HG02973 (cell line): ENCODE results near the gene PILRA.

ENCODE experiments used
- ATAC-seq: cut with Tn5 transposase; IDR thresholded peaks from one replicate; pipeline ENCODE4 v1.9.1; 2021; ENCODE audit warnings: moderate library complexity; ENCODE audit not compliant: unreplicated experiment

PILRA gene

DNA sequence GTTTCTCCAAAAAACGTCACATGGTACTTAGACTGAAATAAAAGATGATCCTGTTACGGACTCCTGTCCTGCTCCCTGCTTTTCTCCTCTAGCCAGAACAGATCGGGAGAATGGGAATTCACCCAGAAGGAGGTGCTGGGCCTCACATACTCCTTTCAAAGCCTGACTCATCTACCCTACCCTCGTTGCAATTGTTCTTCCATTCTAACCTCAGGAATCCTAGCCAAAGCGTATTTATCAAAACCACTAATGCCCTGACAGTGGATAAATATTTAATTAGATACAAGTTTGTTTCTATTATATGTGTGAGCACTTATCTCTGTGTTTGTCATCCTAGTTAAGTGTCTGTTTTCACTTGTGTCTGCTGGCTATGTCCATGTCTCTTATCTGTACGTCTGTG lies 33.5 kb downstream of the PILRA start:
- ATAC-seq: no peak

DNA sequence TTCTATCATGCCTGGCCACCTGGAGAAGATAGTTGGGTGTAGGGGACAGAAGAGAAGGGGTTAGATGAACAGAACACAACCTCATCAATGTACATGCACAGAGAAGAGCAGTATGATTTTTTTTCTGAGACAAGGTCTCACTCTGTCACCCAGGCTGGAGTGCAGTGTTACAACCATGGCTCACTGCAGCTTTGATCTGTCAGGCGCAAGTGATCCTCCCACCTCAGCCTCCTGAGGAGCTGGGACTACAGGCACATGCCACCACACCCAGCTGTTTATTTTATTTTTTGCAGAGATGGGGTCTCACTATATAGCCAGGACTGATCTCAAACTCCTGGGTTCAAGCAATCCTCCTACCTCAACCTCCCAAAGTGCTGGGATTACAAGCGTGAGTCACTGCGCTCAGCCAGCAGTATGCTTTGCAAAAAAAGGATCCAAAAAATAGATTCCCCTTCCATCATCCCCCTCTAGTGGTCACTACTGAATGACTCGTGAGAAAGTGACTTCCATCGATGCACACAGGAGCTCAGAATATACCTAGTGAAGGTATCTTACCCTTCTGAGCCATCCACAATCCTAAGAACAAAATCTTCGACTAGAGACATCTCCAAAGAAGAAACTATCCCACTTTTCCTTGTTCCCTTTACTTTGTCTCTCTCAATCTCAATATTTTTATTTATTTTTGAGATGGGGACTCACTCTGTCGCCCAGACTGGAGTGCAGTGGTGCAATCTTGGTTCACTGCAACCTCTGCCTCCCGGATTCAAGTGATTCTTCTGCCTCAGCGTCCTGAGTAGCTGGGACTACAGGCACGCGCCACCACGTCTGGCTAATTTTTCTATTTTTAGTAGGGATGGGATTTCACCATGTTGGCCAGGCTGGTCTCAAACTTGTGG lies 34.2 kb downstream of the PILRA start:
- ATAC-seq: peak; percentile 67

DNA sequence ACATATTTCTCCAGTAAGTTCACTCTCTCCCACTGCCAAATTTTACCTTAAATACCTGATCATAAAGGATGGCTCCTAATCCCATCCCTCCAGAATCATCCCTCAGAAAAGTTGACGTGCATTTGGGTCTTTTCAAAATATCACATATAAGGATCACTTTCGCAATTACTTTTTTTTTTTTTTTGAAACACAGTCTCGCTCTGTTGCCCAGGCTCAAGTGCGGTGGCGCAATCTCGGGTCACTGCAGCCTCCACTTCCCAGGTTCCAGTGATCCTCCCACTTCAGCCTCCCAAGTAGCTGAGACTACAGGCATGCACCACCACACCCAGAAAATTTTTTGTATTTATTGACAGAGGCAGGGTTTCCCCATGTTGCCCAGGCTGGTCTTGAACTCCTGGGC lies 37.8 kb downstream of the PILRA start:
- ATAC-seq: no peak

DNA sequence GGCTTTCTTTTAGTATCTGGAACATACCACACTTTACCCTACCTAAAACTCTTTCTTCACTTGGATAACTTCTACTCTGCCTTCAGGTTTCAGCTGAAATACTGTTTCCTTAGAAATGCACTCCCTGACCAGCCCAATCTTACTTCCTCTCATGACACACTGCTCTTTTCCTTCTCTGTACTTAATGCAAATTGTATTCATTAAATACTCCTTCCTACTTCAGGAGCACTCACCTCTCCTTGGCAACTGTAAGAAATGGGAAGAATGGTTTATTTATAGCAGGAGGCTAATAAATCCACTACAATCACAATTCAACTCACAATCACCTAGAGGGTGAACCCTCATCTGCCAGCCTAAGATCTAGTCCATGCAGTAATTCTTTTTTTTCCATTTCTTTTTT lies 40.1 kb downstream of the PILRA start:
- ATAC-seq: no peak

DNA sequence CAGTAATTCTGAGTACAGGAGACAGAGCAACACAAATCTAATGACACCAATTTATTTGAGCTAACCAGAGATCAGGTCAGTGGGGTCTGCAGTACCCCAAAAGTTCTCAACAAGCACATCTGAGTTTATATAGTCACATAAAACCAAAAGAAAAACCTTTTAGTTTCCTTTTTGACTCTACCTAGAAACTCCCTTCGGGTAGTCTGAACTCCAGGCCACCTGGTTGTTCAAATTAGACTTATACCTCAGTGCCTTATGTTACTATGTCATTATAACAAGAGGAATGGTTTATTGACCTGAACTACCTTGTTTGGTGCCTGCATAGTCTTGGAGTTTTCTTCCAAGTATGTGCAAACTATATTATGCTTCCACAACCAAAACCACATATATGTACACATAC lies 40.6 kb downstream of the PILRA start:
- ATAC-seq: peak; percentile 52

DNA sequence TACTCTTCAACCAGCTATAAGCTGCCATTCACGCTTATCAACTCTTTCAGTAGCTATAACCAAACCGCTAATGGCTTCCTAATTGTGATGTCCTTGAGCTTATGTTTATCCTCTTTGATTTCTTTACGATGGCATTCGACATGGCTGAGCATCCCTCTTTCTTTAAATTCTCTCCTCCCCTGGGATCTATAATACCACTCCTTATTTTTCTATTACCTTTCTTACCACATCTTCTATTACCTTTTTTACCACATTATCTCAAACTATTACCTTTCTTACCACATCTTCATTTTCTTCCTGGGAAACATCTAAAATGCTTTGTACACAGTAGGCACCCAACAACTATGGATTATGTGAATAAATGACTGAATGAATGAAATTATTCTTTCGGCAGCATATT lies 42.2 kb downstream of the PILRA start:
- ATAC-seq: no peak

DNA sequence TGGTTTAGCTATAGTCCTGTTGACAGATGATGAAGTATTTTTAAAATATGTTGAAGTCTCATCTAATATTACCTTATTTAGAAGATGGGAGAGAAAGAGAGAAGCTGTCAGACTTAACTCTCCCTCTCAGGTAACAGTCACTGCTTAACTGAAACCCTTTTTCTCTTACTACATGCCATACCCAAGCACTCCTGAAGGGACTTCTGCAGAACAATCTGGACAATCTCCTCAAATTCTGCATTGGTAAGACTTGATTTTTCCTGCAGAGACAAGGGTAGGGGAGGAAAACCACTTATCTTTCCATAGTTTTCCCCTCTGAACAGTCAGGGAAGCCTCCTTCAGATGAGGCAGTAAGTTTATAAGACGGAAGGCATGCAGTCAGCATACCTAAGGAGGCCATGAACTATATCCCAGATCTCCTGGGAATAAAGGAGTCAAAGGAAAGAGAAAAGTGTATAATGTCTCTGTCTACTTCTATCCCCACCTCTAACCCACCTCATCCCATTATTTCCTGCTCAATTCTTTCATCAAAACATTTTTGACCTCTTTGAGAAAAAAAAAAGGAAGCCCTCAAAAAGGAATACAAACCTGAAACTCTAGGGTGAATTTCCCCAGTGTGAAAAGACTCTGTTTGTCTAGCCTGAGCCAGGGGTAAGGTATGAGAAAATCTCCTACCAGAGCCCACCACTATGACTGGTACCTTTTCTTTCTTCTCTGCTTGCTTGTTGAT lies 45.8 kb downstream of the PILRA start:
- no peak for ATAC-seq

DNA sequence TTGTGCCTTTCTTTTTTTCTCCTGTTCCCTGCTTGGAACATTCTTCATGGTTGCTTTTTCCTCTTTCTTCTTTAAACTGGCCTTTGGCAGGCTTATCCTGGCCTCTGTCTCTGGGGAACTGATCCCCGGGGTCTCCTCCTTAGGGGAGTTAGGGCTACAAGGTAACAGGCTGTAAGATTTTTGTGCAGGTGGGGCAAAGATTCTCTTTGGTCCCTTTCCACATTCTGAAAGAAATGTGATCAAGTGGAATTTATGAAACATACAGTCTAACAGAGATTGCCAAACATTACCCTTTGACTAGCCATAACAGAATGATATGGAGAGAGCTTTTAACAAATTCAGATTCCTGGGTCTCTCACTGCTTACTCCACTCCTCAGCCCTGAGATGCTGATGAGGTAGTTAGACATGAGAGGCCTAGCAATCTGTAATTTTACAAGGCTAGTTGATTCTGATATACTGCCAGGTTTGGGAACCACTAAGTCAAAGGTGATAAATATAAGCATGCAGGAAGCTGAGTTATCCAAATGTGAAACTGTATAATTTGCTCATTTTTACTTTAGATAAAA lies 46.5 kb downstream of the PILRA start:
- ATAC-seq: no peak

DNA sequence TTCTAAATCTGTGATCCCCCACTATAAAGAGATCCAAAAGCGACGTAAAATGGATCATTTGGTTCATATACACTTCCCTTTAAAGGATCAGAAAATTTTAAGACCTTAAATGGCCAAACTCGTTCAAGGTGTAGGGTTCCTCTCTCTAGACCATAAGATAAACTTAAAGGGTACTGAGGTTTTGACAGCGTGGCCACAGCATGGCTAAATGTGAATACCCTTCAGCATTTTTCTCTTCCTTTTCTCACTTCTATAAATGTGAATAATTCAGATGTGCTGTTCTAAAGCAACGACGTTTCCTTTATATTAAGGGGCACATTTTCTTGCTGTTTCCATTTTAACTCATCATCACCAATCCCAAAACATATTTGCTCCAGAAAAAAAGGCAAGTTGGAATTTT lies 50.0 kb downstream of the PILRA start:
- ATAC-seq: no peak

DNA sequence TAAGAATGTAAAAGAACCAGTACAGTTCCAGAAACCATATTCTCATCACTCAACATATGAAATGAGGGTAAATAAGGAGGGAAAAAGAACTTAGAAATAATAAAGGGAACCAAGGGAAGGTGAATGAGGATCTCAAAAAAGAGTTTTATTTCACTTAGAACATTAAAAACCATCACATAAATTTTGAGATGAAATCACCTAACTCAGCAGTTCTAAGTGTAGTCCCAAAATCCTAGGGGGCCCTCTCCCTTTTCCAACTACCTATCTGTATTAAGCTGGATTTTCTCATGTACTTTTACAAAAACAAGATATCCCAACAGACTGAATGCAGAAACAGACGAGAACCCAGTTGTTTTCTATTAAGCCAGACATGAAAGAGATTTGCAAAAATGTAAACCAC lies 52.1 kb downstream of the PILRA start:
- ATAC-seq: no peak

DNA sequence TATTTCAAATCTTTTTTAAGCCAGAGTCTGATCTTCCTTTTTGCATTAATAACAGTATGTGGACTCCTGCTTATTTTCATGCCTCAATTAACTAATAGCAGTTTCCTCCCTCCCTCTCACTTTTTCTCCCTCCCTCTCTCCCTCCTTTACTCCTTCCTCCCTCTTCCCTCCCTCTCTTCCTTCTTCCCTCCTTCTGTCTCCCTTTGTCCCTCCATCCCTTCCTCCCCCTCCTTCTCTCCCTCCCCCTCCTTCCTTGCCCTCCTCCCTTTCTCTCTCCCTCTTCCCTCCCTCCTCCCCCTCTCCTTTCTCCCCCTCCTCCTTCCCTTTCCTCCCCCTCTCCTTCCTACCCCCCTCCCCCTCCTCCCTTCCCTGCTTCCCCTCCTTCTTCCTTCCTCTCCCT lies 53.2 kb downstream of the PILRA start:
- no peak for ATAC-seq

DNA sequence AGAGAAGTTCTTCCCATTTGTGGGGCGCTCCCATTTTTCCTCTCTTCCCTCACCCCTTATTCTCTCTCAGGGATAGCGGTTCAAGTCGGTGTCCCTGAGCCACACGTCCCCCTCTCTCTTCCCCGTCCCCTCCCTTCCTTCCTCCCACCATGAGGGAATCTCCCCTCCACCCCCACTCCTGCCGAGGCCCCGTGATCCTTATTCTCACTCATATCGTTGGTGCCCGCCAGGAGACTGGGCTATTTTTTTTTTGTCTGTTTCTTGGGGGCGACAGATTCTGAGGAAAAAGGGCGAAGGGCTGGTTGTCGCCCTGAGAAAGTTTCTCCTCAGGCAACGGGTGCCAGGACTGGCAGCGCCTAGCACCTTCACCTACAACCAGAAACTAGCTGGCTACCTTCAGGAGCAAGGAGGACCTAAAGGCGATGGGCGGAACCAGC lies 54.5 kb downstream of the PILRA start:
- no peak for ATAC-seq

DNA sequence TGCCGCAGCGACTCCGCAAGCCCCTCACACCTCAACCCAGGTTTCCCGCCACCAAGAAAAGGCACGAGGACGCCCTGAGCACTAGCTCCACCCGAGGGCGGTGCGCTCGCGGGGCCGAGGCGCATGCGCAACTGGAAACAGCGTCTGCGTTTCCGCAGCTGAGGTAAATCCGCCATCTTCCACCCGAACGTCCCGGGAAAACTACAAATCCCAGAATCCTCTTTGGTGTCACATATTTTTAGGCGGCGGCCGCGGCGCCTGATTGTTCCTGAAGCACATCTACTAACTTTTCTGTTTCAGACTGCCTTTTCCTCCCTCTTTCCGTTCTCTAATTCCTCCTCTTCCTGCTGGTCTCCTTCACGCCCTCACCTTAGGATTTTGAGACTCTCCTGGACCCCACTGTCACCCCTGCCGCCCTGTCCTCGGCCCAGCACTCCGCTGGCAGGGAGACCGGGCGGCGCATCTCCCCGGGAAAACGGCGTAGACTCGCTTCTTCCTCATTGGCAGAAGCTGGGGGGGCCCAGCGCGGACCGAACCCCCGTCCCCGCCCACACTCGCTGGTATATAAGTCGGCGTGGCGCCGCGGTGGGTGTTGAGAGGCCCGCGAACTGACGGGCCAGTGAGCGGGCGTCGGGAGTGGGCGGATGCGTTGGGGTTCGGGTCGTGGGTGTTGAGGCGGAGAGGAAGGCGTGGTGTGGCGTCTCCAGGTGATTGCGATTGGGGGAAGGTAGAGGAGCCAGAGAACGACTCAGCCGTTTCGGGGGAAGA lies 55.1 kb downstream of the PILRA start, which contains the start of gene ZCWPW1:
ZCWPW1 (minus strand) TSS at position 505 of the 768 bp plus-strand sequence. CDS start 8,054 bp downstream, outside the sequence.
- peak; percentile 33 for ATAC-seq

DNA sequence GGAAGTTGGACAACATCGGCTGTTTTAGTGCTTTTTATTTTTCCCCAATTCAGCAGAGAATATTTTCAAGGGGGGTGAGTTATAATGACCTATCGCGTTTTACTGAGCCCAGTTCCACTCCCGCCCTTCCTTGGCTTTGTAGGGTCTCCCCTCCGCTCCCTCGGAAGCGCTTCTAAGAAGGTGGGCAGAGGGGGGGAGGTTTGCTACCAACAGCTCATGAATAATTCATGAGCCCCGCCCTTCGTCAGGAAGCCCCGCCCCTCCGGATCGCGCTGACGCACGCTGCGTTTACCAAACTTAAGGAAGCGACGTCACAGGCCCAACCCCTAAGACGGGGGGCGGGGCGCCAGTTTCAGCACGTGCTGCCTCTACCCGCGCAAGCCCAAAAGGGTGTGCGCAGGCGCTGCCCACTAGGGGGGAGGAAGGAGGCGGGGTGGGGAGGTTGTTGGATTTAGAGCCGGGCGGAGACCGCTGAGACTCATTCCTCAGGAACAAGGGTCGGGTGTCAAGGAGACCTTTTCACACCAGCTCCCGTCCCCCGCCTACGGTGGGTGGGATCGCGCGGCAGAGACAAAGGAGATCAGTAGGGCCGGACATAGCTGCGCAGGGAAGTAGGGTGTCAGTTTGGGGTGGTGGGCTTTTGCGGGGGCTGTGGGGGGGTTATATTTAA lies 55.8 kb downstream of the PILRA start:
- ATAC-seq: peak; percentile 42

DNA sequence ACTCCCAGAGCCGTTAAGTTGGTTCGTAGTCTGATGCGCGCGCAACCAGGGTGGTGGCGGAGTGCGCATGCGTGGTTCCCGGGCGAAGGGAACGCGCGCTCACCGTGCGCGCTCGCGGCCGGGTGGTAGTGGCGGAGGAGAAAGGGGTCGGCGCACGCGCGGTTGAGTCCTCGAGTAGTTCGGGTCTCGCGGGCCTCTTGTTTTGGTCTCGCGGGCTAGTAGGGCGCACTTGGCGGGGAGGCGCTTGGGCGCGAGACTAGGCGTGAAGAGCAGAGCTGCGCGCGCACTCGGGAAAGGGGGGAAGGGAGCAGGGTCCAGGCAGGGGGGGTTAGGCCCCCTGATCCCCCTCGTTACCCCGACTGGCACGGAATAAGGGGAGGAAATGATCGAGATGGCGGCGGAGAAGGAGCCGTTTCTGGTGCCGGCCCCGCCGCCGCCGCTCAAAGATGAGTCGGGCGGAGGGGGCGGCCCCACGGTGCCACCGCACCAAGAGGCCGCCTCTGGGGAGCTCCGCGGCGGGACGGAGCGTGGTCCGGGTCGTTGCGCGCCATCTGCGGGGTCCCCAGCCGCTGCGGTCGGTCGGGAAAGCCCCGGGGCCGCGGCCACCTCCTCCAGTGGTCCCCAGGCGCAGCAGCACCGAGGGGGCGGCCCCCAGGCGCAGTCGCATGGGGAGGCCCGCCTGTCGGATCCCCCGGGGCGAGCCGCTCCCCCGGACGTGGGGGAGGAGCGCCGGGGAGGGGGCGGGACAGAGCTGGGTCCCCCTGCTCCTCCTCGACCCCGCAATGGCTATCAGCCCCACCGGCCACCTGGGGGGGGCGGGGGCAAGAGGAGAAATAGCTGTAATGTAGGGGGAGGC lies 56.6 kb downstream of the PILRA start, which contains the start of gene MEPCE:
MEPCE (plus strand) TSS at position 195 of the 856 bp plus-strand sequence; CDS start at position 383, 188 bp downstream.
- peak; percentile 29 for ATAC-seq

DNA sequence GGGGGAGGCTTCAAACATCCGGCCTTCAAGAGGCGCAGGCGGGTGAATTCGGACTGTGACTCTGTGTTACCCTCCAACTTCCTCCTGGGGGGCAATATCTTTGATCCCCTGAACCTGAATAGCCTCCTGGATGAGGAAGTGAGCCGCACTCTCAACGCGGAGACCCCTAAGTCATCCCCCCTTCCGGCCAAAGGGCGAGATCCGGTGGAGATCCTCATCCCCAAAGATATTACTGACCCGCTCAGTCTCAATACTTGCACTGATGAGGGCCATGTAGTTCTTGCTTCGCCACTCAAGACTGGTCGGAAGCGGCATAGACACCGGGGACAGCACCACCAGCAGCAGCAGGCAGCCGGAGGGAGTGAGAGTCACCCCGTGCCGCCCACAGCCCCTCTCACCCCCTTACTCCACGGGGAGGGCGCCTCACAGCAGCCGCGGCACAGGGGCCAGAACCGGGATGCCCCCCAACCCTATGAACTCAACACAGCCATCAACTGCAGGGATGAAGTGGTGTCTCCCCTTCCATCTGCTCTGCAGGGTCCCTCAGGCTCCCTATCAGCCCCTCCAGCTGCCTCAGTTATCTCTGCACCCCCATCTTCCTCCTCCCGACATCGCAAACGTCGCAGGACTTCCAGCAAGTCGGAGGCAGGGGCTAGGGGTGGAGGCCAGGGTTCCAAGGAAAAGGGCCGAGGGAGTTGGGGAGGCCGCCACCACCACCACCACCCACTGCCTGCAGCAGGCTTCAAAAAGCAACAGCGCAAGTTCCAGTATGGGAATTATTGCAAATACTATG lies 57.4 kb downstream of the PILRA start:
- peak; percentile 0 for ATAC-seq

DNA sequence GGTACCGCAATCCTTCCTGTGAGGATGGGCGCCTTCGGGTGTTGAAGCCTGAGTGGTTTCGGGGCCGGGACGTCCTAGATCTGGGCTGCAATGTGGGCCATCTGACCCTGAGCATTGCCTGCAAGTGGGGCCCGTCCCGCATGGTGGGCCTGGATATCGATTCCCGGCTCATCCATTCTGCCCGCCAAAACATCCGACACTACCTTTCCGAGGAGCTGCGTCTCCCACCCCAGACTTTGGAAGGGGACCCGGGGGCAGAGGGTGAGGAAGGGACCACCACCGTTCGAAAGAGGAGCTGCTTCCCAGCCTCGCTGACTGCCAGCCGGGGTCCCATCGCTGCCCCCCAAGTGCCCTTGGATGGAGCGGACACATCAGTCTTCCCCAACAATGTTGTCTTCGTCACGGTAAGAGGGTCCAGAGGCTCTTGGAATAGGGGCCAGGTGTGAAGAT lies 58.0 kb downstream of the PILRA start:
- no peak for ATAC-seq

DNA sequence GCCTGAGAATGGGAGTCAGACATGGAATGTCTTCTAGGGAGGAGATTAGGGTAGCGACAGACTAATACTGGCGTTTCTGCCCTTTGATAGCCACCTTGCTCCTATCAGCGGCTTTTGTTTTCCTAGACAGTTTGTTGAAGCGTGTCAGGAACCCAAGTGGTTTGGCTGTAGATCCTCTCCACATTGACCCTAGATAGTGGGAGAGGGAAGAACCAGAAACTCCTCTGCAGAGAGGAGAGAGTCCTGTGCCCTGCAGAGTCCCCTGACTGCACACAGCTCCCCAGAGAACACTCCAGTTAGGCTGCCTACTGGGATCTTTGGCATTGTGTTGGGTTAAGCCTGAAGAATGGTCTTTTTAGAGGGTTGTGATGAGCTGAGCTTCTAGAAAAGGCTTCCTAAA lies 58.8 kb downstream of the PILRA start:
- ATAC-seq: no peak
